ENCODE results near the gene SRPK2.

DNA sequence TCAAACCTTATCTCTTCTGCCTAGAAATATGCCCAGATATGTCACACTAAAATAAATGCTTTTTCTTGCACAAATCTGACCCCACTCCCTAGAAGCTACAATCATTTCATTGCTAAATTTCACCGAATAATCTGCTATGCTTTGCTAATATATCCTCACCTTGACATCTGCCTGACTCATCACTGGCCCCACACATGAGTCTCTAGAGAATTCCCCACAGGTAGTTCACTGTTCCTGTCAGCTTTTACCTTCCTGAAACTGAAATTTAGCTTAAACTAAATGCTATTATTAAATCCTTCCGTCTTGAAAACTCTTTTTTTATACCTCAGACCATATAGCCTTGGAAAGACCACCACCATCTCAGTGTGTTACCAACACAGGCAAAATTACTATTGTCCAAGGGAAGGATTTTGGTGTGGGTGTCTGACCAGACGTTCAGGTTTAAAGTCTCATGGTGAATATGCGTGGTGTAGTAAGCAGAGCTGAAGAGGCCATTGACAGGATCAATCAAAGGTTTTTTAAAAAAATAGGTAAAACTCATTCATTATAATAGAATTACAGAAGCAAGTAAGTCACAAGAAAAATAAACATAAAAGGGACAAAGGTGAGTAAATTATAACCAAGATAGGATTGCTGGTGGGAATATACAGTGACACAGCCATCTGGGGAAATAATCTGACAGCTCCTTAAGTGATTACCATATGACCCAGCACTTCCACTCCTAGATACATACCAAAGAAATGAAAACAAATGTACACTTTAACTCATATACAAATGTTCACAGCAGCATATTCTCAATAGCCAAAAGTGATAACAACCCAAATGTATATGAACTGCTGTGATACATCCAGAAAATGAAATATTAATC is 201.2 kb downstream of the SRPK2 start:
- TF ChIP-seq, protein P1, sequence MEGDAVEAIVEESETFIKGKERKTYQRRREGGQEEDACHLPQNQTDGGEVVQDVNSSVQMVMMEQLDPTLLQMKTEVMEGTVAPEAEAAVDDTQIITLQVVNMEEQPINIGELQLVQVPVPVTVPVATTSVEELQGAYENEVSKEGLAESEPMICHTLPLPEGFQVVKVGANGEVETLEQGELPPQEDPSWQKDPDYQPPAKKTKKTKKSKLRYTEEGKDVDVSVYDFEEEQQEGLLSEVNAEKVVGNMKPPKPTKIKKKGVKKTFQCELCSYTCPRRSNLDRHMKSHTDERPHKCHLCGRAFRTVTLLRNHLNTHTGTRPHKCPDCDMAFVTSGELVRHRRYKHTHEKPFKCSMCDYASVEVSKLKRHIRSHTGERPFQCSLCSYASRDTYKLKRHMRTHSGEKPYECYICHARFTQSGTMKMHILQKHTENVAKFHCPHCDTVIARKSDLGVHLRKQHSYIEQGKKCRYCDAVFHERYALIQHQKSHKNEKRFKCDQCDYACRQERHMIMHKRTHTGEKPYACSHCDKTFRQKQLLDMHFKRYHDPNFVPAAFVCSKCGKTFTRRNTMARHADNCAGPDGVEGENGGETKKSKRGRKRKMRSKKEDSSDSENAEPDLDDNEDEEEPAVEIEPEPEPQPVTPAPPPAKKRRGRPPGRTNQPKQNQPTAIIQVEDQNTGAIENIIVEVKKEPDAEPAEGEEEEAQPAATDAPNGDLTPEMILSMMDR (IDR thresholded peaks at IDR 0.05): no peak
- no peak for TF ChIP-seq POLR2A (IDR thresholded peaks at IDR 0.05)
